GM19239 (cell line): Measurements from ENCODE around the gene NT5DC4.
"Not testable (repeated sequence)": the region's sequence is repeated elsewhere in the genome, so short reads cannot be mapped to it uniquely, and the experiment has no call there.

Experiments
- DNase-seq: peaks from one replicate; pipeline ENCODE4 v3.0.0; 2011; ENCODE audit warnings: low spot score; ENCODE audit not compliant: insufficient read length
- FAIRE-seq: peaks from 2 replicates; lab custom pipeline; 2011; peaks lifted over from hg19 to GRCh38; lab: Jason Lieb, UNC

Gene NT5DC4

DNA sequence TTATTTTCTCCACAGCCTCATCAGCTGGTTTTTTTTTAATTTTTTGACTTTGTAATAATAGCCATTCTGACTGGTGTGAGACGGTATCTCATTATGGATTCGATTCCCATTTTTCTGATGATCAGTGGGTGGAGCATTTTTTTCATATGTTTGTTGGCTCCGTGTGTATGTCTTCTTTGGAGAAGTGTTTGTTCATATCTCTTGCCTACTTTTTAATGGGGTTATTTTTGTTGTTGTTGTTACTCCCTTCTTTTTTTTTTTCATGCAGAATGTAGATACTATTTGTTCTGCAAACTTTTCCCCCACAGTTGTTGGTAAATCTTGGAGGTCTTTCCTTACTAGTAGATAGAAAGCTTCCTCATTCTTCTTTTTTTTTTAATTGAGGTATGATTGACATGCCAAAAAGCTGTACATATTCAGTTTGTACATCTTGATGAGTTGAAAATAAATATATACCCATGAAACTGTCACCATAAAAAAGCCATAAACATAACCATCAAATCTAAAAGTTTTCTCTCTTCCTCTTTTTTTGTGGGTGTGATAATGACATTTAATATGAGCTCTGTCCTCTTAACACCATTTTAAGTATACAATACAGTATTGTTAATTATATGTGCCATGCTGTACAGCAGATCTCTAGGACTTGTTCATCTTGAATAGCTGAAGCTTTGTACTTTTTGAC lies 21.8 kb upstream of the NT5DC4 start:
- DNase-seq (no peak), FAIRE-seq (peak; percentile 18)

DNA sequence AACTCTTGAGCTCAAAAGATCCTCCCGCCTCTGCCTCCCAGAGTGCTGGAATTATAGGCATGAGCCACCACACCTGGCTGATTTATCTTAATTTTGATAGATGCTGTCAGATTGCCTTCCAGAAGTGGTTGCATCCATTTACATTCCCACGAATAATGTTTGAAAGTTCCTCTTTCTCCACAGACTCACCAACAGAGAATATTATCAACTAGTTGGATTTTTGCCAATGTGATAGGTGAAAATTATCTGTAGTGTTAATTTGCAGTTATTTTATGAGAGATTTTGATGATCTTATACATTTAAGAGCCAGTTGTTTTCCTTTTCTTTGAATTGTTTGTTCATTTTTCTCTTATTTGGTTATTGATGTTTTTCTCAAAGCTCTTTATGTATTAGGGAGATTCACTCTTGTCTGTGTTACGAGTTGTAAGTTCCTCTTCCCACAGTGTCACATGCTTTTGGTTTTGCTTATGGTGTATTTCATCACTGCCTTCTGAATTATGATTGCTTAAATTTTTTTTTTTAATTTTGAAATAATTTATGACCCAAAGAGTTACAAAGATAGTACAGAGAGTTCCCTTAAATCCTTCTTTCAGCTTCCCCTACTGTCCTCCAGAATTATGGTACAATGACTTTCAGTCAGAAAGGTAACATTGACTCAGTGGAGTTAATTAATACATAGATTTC lies 20.7 kb upstream of the NT5DC4 start:
- FAIRE-seq (no peak), DNase-seq (no peak)

DNA sequence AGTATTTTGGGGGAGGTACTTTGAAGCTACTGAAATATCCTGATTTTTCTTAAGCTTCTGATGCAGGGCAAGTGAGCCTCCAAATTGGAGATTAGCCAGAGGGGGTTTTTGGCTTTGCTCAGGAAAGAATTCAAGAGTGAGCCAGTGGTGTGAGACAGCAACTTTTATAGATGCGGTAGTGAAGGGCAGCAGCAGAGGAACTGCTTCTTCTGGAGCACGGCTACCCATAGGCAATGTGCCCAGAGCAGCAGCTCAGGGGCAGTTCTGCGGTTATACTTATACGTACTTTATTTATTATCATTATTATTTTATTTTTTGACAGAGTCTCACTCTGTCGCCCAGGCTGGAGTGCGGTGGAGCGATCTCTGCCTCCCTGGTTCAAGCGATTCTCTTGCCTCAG lies 19.8 kb upstream of the NT5DC4 start:
- no peak for DNase-seq

GRCh38 chr2:112703684-112704083 lies 17.1 kb upstream of the NT5DC4 start:
- DNase-seq (no peak), FAIRE-seq (peak; percentile 26)

More for the DNA sequence above, 19.8 kb upstream of the NT5DC4 start:
- no peak for FAIRE-seq

- DNase-seq: no peak
- no peak for FAIRE-seq
Observed at GRCh38 chr2:112705575-112705974, 15.2 kb upstream of the NT5DC4 start.

GRCh38 chr2:112706170-112706664 lies 14.6 kb upstream of the NT5DC4 start:
- DNase-seq (no peak), FAIRE-seq (peak; percentile 59)

GRCh38 chr2:112706947-112707346 lies 13.9 kb upstream of the NT5DC4 start:
- not testable (repeated sequence) for FAIRE-seq

DNA sequence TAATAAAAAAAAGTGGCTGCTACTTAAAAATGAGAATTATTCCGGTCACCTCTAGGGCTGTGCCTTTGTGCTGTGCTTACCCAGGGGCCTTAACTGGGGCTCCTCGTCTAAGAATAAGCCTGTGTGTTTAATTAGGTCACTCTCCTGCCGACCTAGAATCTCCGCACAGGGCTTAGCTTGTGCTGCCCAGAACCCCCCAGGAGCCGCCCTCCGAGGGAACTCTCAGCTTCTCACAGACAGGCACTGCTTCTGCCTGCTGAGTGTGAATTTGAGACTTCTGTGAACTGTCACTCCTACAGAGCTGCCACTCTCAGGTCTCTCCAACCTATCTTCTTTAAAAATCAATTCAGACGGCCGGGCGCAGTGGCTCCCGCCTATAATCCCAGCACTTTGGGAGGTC lies 11.9 kb upstream of the NT5DC4 start:
- FAIRE-seq (no peak), DNase-seq (no peak)

More at GRCh38 chr2:112706947-112707346, 13.9 kb upstream of the NT5DC4 start:
- not testable (repeated sequence) for DNase-seq

DNA sequence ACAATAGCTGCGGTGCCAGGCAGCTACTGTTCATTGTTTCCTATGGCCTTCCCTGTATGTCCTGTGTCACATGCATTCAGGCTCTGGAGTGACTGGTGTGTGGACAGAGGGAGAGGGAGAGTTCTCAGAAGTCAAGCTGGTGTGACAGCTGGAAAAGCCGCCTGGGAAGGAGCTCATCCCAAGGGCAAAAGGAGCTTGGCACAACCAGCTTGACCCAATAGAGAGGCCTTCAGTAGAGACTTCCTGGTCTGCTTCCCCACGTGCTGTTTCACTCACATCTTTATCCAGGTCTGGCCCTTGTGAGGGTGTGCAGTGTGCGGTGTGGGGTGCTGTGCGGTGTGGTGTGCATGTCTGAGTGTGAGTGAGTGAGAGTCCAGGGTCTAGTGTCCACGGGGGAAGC lies 11.1 kb upstream of the NT5DC4 start:
- FAIRE-seq: no peak
- DNase-seq: no peak

GRCh38 chr2:112710956-112711750 lies 9.7 kb upstream of the NT5DC4 start:
- FAIRE-seq (no peak), DNase-seq (no peak)

- no peak for DNase-seq
- FAIRE-seq: no peak
Observed at GRCh38 chr2:112712465-112712864, 8.4 kb upstream of the NT5DC4 start.

- DNase-seq (no peak), FAIRE-seq (no peak)
Observed at GRCh38 chr2:112712903-112713584, 7.8 kb upstream of the NT5DC4 start.

GRCh38 chr2:112713585-112713925 lies 7.3 kb upstream of the NT5DC4 start:
- no peak for FAIRE-seq
- no peak for DNase-seq

- no peak for FAIRE-seq
Observed at GRCh38 chr2:112713926-112714325, 6.9 kb upstream of the NT5DC4 start.

GRCh38 chr2:112714331-112714730 lies 6.5 kb upstream of the NT5DC4 start:
- FAIRE-seq: no peak
- no peak for DNase-seq

More at GRCh38 chr2:112713926-112714325, 6.9 kb upstream of the NT5DC4 start:
- DNase-seq: no peak

DNA sequence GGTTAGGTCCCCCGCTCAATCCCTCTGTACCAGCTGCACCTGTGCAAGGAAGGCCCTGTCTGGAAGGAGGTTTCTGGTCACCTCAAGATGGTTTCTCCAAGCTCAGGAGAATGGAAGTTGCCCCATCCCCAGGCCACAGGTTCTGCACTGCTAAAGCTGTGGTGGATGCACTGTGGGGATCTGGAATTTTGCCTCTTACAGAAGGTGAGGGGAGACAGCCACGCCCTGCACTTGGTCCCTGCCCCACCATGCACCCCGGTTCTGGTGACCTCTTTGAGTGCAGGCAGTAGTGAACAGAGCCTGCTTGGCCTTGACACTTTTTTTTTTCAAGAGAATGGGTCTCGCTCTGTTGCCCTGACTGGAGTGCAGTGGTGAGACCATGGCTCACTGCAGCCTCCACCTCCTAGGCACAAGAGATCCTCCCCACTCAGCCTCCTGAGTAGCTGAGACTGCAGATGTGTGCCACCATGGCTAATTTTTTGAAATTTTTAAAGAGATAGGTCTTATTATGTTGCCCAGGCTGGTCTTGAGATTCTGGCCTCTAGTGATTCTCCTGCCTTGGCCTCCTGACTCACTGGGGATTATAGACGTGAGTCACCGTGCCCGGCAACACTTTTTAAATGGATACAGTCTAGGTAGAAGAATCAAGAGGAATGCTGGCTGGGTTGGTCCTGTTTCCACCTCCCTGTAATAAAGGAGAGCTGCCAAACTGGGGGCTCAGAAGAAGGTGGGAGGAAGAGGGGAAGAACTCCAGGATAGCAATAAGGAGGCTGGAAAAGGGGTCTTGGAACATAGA lies 5.8 kb upstream of the NT5DC4 start:
- DNase-seq (no peak), FAIRE-seq (no peak)

DNA sequence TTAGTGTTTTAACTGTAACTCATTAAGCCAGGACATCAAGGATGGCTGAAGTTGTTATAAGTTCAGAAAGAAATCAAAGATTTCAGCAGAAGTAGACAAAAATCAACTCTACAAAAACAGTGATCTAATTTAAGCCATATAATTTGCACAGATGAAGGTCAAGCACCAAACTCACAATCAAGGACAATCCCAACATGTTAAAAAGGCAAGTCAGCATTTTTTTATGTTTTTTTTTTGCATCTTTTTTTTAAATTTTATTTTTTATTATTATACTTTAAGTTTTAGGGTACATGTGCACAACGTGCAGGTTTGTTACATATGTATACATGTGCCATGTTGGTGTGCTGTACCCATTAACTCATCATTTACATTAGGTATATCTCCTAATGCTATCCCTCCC lies 4.7 kb upstream of the NT5DC4 start:
- DNase-seq, FAIRE-seq: not testable (repeated sequence)

- not testable (repeated sequence) for DNase-seq, FAIRE-seq
Observed at GRCh38 chr2:112716826-112717352, 3.9 kb upstream of the NT5DC4 start.

GRCh38 chr2:112718863-112719370 lies 1.9 kb upstream of the NT5DC4 start:
- FAIRE-seq (no peak), DNase-seq (no peak)
